A549 (cell line): ENCODE results near the gene SUPT5H. TPM values are rescaled to one million over a fixed set of nuclear protein-coding genes. Genes with fewer than 3 reads are reported as not detected.

Source experiments
- ATAC-seq, 2 experiments: fragments of 200-7000 bp in 1 of 2; fragments of >200 bp in 1 of 2; cut with Nextera tagmentation in 1 of 2; cut with Tn5 transposase in 1 of 2; 3 replicates each; pipeline versions ENCODE4 v1.8.0 to v1.9.1; 2018 to 2020; ENCODE audit warnings: mild to moderate bottlenecking in 1 of 2, moderate library complexity in 1 of 2
- CTCF ChIA-PET: fragments of 300-600 bp; sonication (Branson Sonifier 250); formaldehyde crosslinking; extraction: SDS; loops from one replicate; lab custom pipeline; 2021; ENCODE audit warnings: antibody characterized with exemption, inconsistent platforms; lab: Yijun Ruan, JAX
- POLR2A ChIA-PET: fragments of 350-600 bp; formaldehyde crosslinking; extraction: SDS; loops from one replicate; lab custom pipeline; 2021; ENCODE audit warnings: antibody characterized with exemption, inconsistent platforms; lab: Yijun Ruan, JAX
- DNase-seq, 2 experiments: peaks; one replicate each; pipeline versions ENCODE4 v3.0.0 to v3.0.0-alpha.2; 2011 to 2016; ENCODE audit warnings: low read depth in 1 of 2, low spot score in 1 of 2
- FAIRE-seq: peaks from 2 replicates; lab custom pipeline; 2011; peaks lifted over from hg19 to GRCh38; lab: Jason Lieb, UNC
- H3K27ac ChIP-seq, 2 experiments: fragments of >200 bp; sonication (Bioruptor Twin); formaldehyde crosslinking; 3 replicates each; pipeline ENCODE4 v1.5.1; 2016 to 2017
- H3K4me1 ChIP-seq: fragments of >200 bp; sonication (Bioruptor Twin); formaldehyde crosslinking; 3 replicates; pipeline ENCODE4 v1.6.1; 2016
- H3K4me2 ChIP-seq: fragments of >200 bp; sonication (Bioruptor Twin); formaldehyde crosslinking; 3 replicates; pipeline ENCODE4 v1.6.1; 2016
- H3K4me3 ChIP-seq: fragments of >200 bp; sonication (Bioruptor Twin); formaldehyde crosslinking; 3 replicates; pipeline ENCODE4 v1.5.1; 2016
- H3K9me3 ChIP-seq: fragments of >200 bp; sonication (Bioruptor Twin); formaldehyde crosslinking; 3 replicates; pipeline ENCODE4 v1.6.1; 2016
- BCL3 ChIP-seq: fragments of >200 bp; sonication (Bioruptor Twin); formaldehyde crosslinking; IDR thresholded peaks from 3 replicates; pipeline ENCODE4 v1.6.1; 2016
- CBX2 ChIP-seq: fragments of 200-600 bp; sonication (generic); IDR thresholded peaks from 2 replicates; pipeline ENCODE4 v1.6.1; 2016; ENCODE audit warnings: low read depth, mild to moderate bottlenecking, borderline replicate concordance
- CHD2 ChIP-seq: fragments of 150-350 bp; IDR thresholded peaks from 2 replicates; pipeline ENCODE4 v1.6.1; 2014; ENCODE audit warnings: low read length; ENCODE audit not compliant: partially characterized antibody
- EHMT2 ChIP-seq: fragments of 200-600 bp; sonication (generic); IDR thresholded peaks from 2 replicates; pipeline ENCODE4 v1.6.1; 2016; ENCODE audit warnings: antibody characterized with exemption, low read depth, mild to moderate bottlenecking, moderate library complexity
- FOSL2 ChIP-seq, 2 experiments: fragments of 450-650 bp in 1 of 2; fragments of >200 bp in 1 of 2; sonication (Bioruptor Twin) in 1 of 2; formaldehyde crosslinking; IDR thresholded peaks; 2 replicates each; pipeline versions ENCODE4 v1.5.0 to v1.6.1; 2016 to 2020; ENCODE audit warnings: mild to moderate bottlenecking in 1 of 2, moderate library complexity in 1 of 2
- HOXB5 ChIP-seq: fragments of 250-450 bp; sonication (Bioruptor Pico); IDR thresholded peaks from 2 replicates; pipeline ENCODE4 v1.5.0; 2020; ENCODE audit warnings: mild to moderate bottlenecking, moderate library complexity
- KDM5A ChIP-seq: fragments of 200-600 bp; sonication (generic); IDR thresholded peaks from 2 replicates; pipeline ENCODE4 v1.6.1; 2016; ENCODE audit warnings: antibody characterized with exemption, mild to moderate bottlenecking
- MAFK ChIP-seq: fragments of 450-650 bp; IDR thresholded peaks from 2 replicates; pipeline ENCODE4 v1.6.1; 2014; ENCODE audit not compliant: partially characterized antibody
- MAZ ChIP-seq: fragments of 150-350 bp; IDR thresholded peaks from 2 replicates; pipeline ENCODE4 v1.6.1; 2014; ENCODE audit warnings: antibody characterized with exemption, low read depth, low read length, borderline replicate concordance
- NFE2L2 ChIP-seq: fragments of 150-350 bp; conservative IDR thresholded peaks from 2 replicates; pipeline ENCODE4 v1.6.1; 2014; ENCODE audit warnings: low read length
- NPAS2 ChIP-seq: fragments of 250-450 bp; sonication (Bioruptor Pico); IDR thresholded peaks from 2 replicates; pipeline ENCODE4 v1.8.0; 2022; ENCODE audit warnings: mild to moderate bottlenecking, moderate library complexity, borderline replicate concordance
- RAD21 ChIP-seq, 2 experiments: fragments of >200 bp in 1 of 2; sonication (Bioruptor Twin) in 1 of 2; formaldehyde crosslinking in 1 of 2; IDR thresholded peaks in 1 of 2; conservative IDR thresholded peaks in 1 of 2; 2 replicates in 1 of 2; 3 replicates in 1 of 2; pipeline ENCODE4 v1.6.1; 2012 to 2018; ENCODE audit warnings: inconsistent platforms in 1 of 2
- REST ChIP-seq: fragments of 200-600 bp; sonication (generic); IDR thresholded peaks from 2 replicates; pipeline ENCODE4 v1.6.1; 2016; ENCODE audit warnings: antibody characterized with exemption, mild to moderate bottlenecking, moderate library complexity
- TFCP2L1 ChIP-seq: fragments of 250-450 bp; sonication (Bioruptor Pico); IDR thresholded peaks from 2 replicates; pipeline ENCODE4 v1.5.0; 2021; ENCODE audit warnings: mild to moderate bottlenecking
- ZC3H11A ChIP-seq: fragments of 450-650 bp; IDR thresholded peaks from 2 replicates; pipeline ENCODE4 v1.6.1; 2014; ENCODE audit warnings: antibody characterized with exemption, mild to moderate bottlenecking
- ZSCAN20 ChIP-seq: fragments of 250-450 bp; sonication (Bioruptor Pico); IDR thresholded peaks from 2 replicates; pipeline ENCODE4 v1.8.0; 2022; ENCODE audit warnings: mild to moderate bottlenecking, moderate library complexity
- WGBS: methylation state at CpG from one replicate; pipeline ENCODE4 v1.1.6; 2017; ENCODE audit errors: missing lambda C conversion rate; 5-methylcytosine and 5-hydroxymethylcytosine counted together
- polyA plus RNA-seq, 4 experiments: library from polyadenylated mRNA; depleted of rRNA in 3 of 4; stranded (reverse); fragments of >200 nt; fragmentation: RNase III in 1 of 4; extraction: RNeasy Plus Mini Kit Qiagen cat#74134 plus additional on column Dnase treatment in 1 of 4; gene quantifications; 2 replicates in 3 of 4; 3 replicates in 1 of 4; pipeline ENCODE4 v1.2.3, GENCODE V29; 2011 to 2017
- TF ChIP-seq, protein P1 (sequence below): fragments of 250-450 bp; sonication (Bioruptor Pico); IDR thresholded peaks from 2 replicates; pipeline ENCODE4 v1.5.0; 2020; ENCODE audit warnings: low read depth, mild to moderate bottlenecking, moderate library complexity
- TF ChIP-seq, protein P2 (sequence below): fragments of >200 bp; sonication (Bioruptor Twin); formaldehyde crosslinking; IDR thresholded peaks from 2 replicates; pipeline ENCODE4 v1.6.1; 2016
- TF ChIP-seq, protein P3 (sequence below): IDR thresholded peaks from 2 replicates; pipeline ENCODE4 v1.6.1; 2012
- TF ChIP-seq, protein P4 (sequence below): fragments of >200 bp; sonication (Bioruptor Twin); formaldehyde crosslinking; IDR thresholded peaks from 3 replicates; pipeline ENCODE4 v1.5.1; 2016

Gene SUPT5H
- polyA plus RNA-seq, 2 of the 4 experiments (the other 2 are of a cell fraction), result 186 to 222 TPM

DNA sequence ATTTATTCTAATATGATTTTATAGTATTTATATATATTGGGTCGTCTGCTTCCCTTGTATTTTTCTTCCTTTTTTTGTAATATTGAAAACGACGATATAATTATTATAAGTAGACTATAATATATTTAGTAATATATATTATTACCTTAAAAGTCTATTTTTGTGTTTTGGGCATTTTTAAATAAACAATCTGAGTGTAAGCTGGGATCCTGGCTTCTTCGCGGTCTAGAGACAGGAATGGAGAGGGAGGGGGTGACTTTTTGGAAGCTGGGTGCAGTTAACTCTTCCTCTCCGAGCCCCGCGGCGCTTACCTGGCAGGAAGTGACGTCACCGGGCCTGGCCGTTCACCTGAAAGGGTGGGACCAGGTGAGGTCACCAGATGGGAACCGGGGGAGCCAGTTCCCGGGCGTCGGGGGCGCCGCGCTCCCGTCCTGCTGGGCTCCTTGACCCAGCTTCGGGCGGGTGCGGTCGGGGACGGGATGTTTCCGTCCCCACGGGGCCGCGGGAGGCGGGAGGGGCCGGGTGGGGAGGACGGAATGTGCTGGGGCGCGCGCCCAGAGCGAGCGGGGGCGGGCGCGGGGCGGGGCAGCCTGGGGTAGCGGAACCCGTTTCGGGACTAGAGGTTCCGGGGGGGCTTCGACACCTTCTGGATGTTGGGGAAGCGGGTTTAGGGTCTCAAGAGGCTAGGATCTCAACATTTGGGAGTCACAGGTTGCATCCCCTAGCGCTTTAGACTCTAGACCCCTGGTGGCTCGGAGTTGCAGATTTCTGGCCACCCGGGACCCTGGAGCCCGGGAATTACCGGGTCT lies 36.0 kb upstream of the SUPT5H start (continued):
- TF ChIP-seq, protein P1, sequence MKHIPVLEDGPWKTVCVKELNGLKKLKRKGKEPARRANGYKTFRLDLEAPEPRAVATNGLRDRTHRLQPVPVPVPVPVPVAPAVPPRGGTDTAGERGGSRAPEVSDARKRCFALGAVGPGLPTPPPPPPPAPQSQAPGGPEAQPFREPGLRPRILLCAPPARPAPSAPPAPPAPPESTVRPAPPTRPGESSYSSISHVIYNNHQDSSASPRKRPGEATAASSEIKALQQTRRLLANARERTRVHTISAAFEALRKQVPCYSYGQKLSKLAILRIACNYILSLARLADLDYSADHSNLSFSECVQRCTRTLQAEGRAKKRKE (CRISPR knock-in tag), result peak; percentile 69; the same call in 1 of the 2 replicates
- TF ChIP-seq ZC3H11A (no peak), EHMT2 (no peak), BCL3 (peak; percentile 88), TFCP2L1 (CRISPR knock-in tag) (peak; percentile 98)
- TF ChIP-seq, protein P2, sequence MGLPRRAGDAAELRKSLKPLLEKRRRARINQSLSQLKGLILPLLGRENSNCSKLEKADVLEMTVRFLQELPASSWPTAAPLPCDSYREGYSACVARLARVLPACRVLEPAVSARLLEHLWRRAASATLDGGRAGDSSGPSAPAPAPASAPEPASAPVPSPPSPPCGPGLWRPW, result no peak
- TF ChIP-seq, protein P3, sequence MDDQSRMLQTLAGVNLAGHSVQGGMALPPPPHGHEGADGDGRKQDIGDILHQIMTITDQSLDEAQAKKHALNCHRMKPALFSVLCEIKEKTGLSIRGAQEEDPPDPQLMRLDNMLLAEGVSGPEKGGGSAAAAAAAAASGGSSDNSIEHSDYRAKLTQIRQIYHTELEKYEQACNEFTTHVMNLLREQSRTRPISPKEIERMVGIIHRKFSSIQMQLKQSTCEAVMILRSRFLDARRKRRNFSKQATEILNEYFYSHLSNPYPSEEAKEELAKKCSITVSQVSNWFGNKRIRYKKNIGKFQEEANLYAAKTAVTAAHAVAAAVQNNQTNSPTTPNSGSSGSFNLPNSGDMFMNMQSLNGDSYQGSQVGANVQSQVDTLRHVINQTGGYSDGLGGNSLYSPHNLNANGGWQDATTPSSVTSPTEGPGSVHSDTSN, result peak; percentile 77
- TF ChIP-seq, all 56 proteins: peak for 17

GRCh38 chr19:39410017-39410830 lies 35.2 kb upstream of the SUPT5H start:
- peak in 1 of 2 experiments; percentile 6; a peak in 3 of 6 replicates for ATAC-seq
- H3K27ac ChIP-seq, result peak overlapping the region; percentile 94 to 99
- DNase-seq, result peak in 1 of 2 experiments; percentile 75
- no peaks in the 10 kb centered on the region for H3K9me3 ChIP-seq
- ChIA-PET POLR2A (interaction anchor here (1.2 kb wide), 1 partner anchor 9 kb away, joined by 9 read pairs; no protein-coding TSS in a partner anchor), CTCF (interaction anchor here (4.4 kb wide), 1 partner anchor 12 kb away, joined by 149 read pairs; no protein-coding TSS in a partner anchor)
- H3K4me1 ChIP-seq, result peaks cover 53% of the 10 kb centered on the region
- FAIRE-seq, result no peak
- H3K4me3 ChIP-seq, result peak overlapping the region; percentile 76
- 5% methylated on average over 35 of the region's 35 CpGs for WGBS
- H3K4me2 ChIP-seq, result peak overlapping the region; percentile 95
- TF ChIP-seq HOXB5, result peak; percentile 87; the same call in 1 of the 2 replicates
- TF ChIP-seq MAZ, result no peak
- TF ChIP-seq RAD21 (conservative IDR thresholded peaks at IDR 0.05 in 1 of 2, IDR thresholded peaks at IDR 0.05 in 1 of 2), result no peak; a peak in 1 of 5 replicates
- TF ChIP-seq TFCP2L1 (CRISPR knock-in tag), result peak; percentile 99
- TF ChIP-seq, protein P4, sequence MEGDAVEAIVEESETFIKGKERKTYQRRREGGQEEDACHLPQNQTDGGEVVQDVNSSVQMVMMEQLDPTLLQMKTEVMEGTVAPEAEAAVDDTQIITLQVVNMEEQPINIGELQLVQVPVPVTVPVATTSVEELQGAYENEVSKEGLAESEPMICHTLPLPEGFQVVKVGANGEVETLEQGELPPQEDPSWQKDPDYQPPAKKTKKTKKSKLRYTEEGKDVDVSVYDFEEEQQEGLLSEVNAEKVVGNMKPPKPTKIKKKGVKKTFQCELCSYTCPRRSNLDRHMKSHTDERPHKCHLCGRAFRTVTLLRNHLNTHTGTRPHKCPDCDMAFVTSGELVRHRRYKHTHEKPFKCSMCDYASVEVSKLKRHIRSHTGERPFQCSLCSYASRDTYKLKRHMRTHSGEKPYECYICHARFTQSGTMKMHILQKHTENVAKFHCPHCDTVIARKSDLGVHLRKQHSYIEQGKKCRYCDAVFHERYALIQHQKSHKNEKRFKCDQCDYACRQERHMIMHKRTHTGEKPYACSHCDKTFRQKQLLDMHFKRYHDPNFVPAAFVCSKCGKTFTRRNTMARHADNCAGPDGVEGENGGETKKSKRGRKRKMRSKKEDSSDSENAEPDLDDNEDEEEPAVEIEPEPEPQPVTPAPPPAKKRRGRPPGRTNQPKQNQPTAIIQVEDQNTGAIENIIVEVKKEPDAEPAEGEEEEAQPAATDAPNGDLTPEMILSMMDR, result no peak
- peak; percentile 61 for TF ChIP-seq CHD2
- no peak for TF ChIP-seq KDM5A
- TF ChIP-seq REST, result peak; percentile 35
- TF ChIP-seq CBX2, result no peak
- TF ChIP-seq NFE2L2, result no peak
- no peak for TF ChIP-seq ZSCAN20 (CRISPR knock-in tag)
- TF ChIP-seq BCL3, result no peak
- no peak for TF ChIP-seq FOSL2 (IDR thresholded peaks at IDR 0.05)
- peak; percentile 42 for TF ChIP-seq FOSL2 (CRISPR knock-in tag; IDR thresholded peaks at IDR 0.05)
- no peak for TF ChIP-seq MAFK
- TF ChIP-seq NPAS2 (CRISPR knock-in tag), result no peak
- TF ChIP-seq, protein P3, result 0 out of 2 replicates have a peak, but pooled peaks have one; percentile 32
